GM21619 (cell line): ENCODE measurements around the gene SUCO.

Experiments used
- ATAC-seq: cut with Tn5 transposase; IDR thresholded peaks from one replicate; pipeline ENCODE4 v1.9.1; 2021; ENCODE audit not compliant: unreplicated experiment

The SUCO gene

GRCh38 chr1:172515927-172516326 is 17.0 kb upstream of the SUCO start:
- no peak for ATAC-seq

GRCh38 chr1:172517081-172517480 is 15.9 kb upstream of the SUCO start:
- no peak for ATAC-seq

- no peak for ATAC-seq
Measured at GRCh38 chr1:172517545-172517944, 15.4 kb upstream of the SUCO start.

GRCh38 chr1:172529304-172529703 is 3.6 kb upstream of the SUCO start:
- no peak for ATAC-seq

GRCh38 chr1:172530000-172530399 is 3.0 kb upstream of the SUCO start:
- ATAC-seq, result no peak

- no peak for ATAC-seq
Measured at GRCh38 chr1:172531412-172532182, 1.4 kb upstream of the SUCO start.

- peak; percentile 69 for ATAC-seq
Measured at GRCh38 chr1:172532183-172532699, 709 bp upstream of the SUCO start.

GRCh38 chr1:172533513-172534151 is 682 bp downstream of the SUCO start:
- peak; percentile 24 for ATAC-seq

- ATAC-seq, result no peak
Measured at GRCh38 chr1:172536256-172536655, 3.3 kb downstream of the SUCO start.

- ATAC-seq, result no peak
Measured at GRCh38 chr1:172537366-172537765, 4.4 kb downstream of the SUCO start.

- no peak for ATAC-seq
Measured at GRCh38 chr1:172537827-172538391, 5.0 kb downstream of the SUCO start.

GRCh38 chr1:172540635-172541034 is 7.7 kb downstream of the SUCO start:
- no peak for ATAC-seq

GRCh38 chr1:172544481-172545104 is 11.6 kb downstream of the SUCO start:
- no peak for ATAC-seq

- peak; percentile 91 for ATAC-seq
Measured at GRCh38 chr1:172545396-172546004, 12.6 kb downstream of the SUCO start.

- no peak for ATAC-seq
Measured at GRCh38 chr1:172547071-172547470, 14.1 kb downstream of the SUCO start.

GRCh38 chr1:172549621-172550280 is 16.8 kb downstream of the SUCO start:
- ATAC-seq, result no peak

GRCh38 chr1:172551279-172551678 is 18.3 kb downstream of the SUCO start:
- no peak for ATAC-seq

- no peak for ATAC-seq
Measured at GRCh38 chr1:172554915-172555314, 22.0 kb downstream of the SUCO start.

- no peak for ATAC-seq
Measured at GRCh38 chr1:172556461-172556860, 23.5 kb downstream of the SUCO start.

- ATAC-seq, result no peak
Measured at GRCh38 chr1:172557270-172557669, 24.3 kb downstream of the SUCO start.
